Colonic mucosa (tissue), 4 donors: ENCODE measurements around the gene BARHL2. TPM values are rescaled to one million over a fixed set of nuclear protein-coding genes. Genes with fewer than 3 reads are reported as not detected.

Experiments
- DNase-seq: peaks from one replicate; pipeline ENCODE4 v3.0.0-alpha.2; 2020
- H3K27ac ChIP-seq: fragments of 200-600 bp; one replicate; pipeline ENCODE4 v1.8.0; 2021
- H3K27me3 ChIP-seq: fragments of 200-600 bp; one replicate; pipeline ENCODE4 v1.8.0; 2021
- H3K36me3 ChIP-seq: fragments of 200-600 bp; one replicate; pipeline ENCODE4 v1.8.0; 2021
- H3K4me1 ChIP-seq: fragments of 200-600 bp; one replicate; pipeline ENCODE4 v1.8.0; 2021; ENCODE audit warnings: mild to moderate bottlenecking
- H3K4me3 ChIP-seq: fragments of 200-600 bp; one replicate; pipeline ENCODE4 v1.8.0; 2021
- H3K9ac ChIP-seq, 2 donors: one replicate each; pipeline ENCODE4 v1.7.0; 2013; ENCODE audit warnings: control low read depth in 2 of 2, low read depth in 2 of 2, low read length in 2 of 2
- H3K9me3 ChIP-seq: fragments of 200-600 bp; one replicate; pipeline ENCODE4 v1.8.0; 2021
- intact Hi-C: fragments of 100-400 bp; cut with DNase I; formaldehyde crosslinking; loops from one replicate; pipeline ENCODE4 v1.14.1; 2022
- total RNA-seq, 2 donors: library from RNA; stranded (reverse); fragmentation: NEBNext Ultra II Directional in 1 of 2; extraction: Animal tissue kit (Norgen Biotek cat#: 25700) in 1 of 2; gene quantifications; one replicate each; pipeline ENCODE4 v1.2.1, GENCODE V29; 2021
- TF ChIP-seq, protein P1 (sequence below): fragments of 200-600 bp; IDR thresholded peaks from one replicate; pipeline ENCODE4 v1.8.0; 2022; ENCODE audit warnings: antibody characterized with exemption, mild to moderate bottlenecking
- donor health status: healthy.
- donor health status: DM: no; HTN: no; CAD: no.
- donor health status: DM: no; HTN: no; CAD: no.

BARHL2 gene
- total RNA-seq, 2 donors from 2014 or later, result not detected

DNA sequence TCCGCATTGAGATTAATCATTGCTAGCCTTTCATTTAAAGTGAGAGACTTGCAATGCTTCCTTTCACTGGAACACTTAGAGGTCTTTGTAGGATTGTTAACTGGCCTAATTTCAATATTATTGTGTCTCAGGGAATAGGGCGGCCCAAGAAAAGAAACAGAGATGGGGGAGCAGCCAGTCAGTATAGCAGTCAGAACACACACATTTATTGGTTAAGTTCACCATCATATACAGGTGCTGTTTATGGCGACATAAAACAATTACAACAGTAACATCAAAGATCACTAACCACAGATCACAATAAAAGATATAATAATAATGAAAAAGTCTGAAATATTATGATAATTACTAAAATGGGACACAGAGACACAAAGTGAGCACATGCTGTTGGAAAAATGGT lies 29.4 kb downstream of the BARHL2 start:
- DNase-seq, result no peak

DNA sequence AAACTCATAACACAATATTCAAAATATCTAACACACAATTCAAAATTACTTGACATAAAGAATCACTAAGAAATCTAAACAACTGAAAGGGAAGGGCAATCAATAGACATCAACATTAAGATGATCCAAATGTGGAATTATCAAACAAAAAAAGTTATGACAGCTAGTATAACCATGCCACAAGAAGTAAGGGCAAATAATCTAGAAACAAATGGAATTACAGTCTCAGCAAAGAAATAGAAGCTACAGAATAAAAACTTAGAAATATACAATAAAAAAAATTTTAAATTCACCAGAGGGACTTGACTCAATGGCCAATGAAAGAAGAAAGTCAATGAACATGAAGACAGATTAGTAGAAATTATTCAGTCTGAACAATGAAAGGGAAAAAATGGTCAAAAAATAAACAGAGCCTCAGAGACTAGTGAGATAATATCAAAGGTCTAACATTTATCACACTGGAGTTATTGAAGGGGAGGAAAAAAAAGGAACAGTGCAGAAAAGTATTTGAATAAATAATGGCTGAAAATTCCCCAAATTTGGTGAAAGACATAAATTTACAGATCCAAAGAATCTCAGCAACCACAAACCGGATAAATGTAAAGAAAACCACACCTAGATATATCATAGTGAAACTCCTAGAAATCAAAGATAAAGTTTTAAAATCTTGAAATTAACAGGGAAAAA lies 41.8 kb downstream of the BARHL2 start:
- TF ChIP-seq, protein P1, sequence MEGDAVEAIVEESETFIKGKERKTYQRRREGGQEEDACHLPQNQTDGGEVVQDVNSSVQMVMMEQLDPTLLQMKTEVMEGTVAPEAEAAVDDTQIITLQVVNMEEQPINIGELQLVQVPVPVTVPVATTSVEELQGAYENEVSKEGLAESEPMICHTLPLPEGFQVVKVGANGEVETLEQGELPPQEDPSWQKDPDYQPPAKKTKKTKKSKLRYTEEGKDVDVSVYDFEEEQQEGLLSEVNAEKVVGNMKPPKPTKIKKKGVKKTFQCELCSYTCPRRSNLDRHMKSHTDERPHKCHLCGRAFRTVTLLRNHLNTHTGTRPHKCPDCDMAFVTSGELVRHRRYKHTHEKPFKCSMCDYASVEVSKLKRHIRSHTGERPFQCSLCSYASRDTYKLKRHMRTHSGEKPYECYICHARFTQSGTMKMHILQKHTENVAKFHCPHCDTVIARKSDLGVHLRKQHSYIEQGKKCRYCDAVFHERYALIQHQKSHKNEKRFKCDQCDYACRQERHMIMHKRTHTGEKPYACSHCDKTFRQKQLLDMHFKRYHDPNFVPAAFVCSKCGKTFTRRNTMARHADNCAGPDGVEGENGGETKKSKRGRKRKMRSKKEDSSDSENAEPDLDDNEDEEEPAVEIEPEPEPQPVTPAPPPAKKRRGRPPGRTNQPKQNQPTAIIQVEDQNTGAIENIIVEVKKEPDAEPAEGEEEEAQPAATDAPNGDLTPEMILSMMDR, result no peak
- no peaks in the 10 kb centered on the region for H3K4me1 ChIP-seq
- no peaks in the 10 kb centered on the region for H3K27me3 ChIP-seq
- no peak overlapping the region for H3K9ac ChIP-seq
- intact Hi-C loops, result no loop called here
- H3K4me3 ChIP-seq, result no peak overlapping the region
- no peak overlapping the region for H3K27ac ChIP-seq
- no peak for DNase-seq
- H3K9me3 ChIP-seq, result no peaks in the 10 kb centered on the region
- H3K36me3 ChIP-seq, result no peaks in the 10 kb centered on the region

More for the DNA sequence above, 29.4 kb downstream of the BARHL2 start:
- intact Hi-C loops, result no loop called here
- H3K9ac ChIP-seq, result no peak overlapping the region
- no peak overlapping the region for H3K27ac ChIP-seq
- no peaks in the 10 kb centered on the region for H3K27me3 ChIP-seq
- H3K4me1 ChIP-seq, result no peaks in the 10 kb centered on the region
- H3K4me3 ChIP-seq, result no peak overlapping the region
- H3K9me3 ChIP-seq, result no peaks in the 10 kb centered on the region
- H3K36me3 ChIP-seq, result no peaks in the 10 kb centered on the region
- TF ChIP-seq, protein P1, result no peak

DNA sequence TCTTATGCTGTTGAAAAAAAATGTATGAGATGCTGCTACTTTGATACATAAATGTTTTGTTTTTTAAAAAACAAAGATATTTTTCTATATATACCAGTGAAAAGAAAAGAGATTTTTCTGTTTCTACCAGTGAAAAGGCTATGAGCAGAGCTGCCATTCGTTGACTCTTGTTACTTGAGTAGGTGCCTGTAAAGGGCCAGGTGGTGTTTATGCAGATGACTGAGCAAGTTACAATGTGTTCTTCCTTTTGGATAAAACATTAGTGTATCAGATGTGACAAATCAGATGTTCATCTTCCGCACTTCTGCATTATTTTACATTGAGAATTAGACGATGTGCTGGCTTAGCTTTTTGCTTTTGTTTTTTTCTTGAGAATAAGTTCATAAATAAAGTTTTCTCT lies 45.4 kb downstream of the BARHL2 start:
- no peak overlapping the region for H3K9ac ChIP-seq
- intact Hi-C loops, result no loop called here
- no peak for DNase-seq

DNA sequence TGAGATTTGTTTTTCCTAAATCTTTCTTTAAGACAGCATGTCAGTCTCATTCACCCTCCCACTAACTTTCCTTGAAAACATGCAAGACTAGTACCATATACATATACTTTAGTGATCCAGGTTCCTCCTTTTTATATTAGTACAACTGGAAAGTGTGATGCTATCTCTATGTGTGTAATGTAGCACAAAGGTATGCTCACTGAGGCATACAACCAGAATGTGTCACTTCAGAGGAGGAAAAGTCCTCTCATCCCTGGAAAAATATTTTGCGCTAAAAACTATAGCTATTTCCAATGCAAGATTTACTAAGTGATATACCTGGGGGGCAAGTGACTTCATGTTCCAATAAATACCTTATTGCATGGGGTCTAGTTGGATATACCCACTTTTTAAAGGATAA lies 45.9 kb downstream of the BARHL2 start:
- no peak overlapping the region for H3K27ac ChIP-seq
- no peaks in the 10 kb centered on the region for H3K9me3 ChIP-seq
- H3K4me1 ChIP-seq, result no peaks in the 10 kb centered on the region
- no peak overlapping the region for H3K4me3 ChIP-seq
- no peak for DNase-seq
- H3K27me3 ChIP-seq, result no peaks in the 10 kb centered on the region
- intact Hi-C loops, result no loop called here
- H3K9ac ChIP-seq, result no peak overlapping the region
- TF ChIP-seq, protein P1, result no peak
- H3K36me3 ChIP-seq, result no peaks in the 10 kb centered on the region

More for the DNA sequence above, 45.4 kb downstream of the BARHL2 start:
- Histone ChIP-seq H3K27ac (no peak overlapping the region), H3K27me3 (no peaks in the 10 kb centered on the region), H3K4me3 (no peak overlapping the region), H3K9me3 (no peaks in the 10 kb centered on the region), H3K4me1 (no peaks in the 10 kb centered on the region), H3K36me3 (no peaks in the 10 kb centered on the region)
- TF ChIP-seq, protein P1, result no peak
